Stomach smooth muscle (tissue), 2 donors: Measurements from ENCODE around the gene PIGB.
"Not testable (repeated sequence)": the region's sequence is repeated elsewhere in the genome, so short reads cannot be mapped to it uniquely, and the experiment has no call there.

Experiments
- H3K27ac ChIP-seq: one replicate; pipeline ENCODE4 v1.7.0; 2013; ENCODE audit warnings: mild to moderate bottlenecking, low read length, inconsistent platforms
- H3K27me3 ChIP-seq, 2 donors: one replicate each; pipeline ENCODE4 v1.7.0; 2013; ENCODE audit warnings: low read length in 2 of 2; ENCODE audit not compliant: insufficient read depth in 2 of 2, control insufficient read depth in 1 of 2
- H3K36me3 ChIP-seq, 2 donors: one replicate each; pipeline ENCODE4 v1.7.0; 2013; ENCODE audit warnings: low read length in 2 of 2; ENCODE audit not compliant: control insufficient read depth in 2 of 2, insufficient read depth in 2 of 2
- H3K4me1 ChIP-seq: one replicate; pipeline ENCODE4 v1.7.0; 2013; ENCODE audit warnings: low read length; ENCODE audit not compliant: control insufficient read depth, insufficient read depth
- H3K4me3 ChIP-seq, 2 donors: one replicate each; pipeline ENCODE4 v1.7.0; 2013; ENCODE audit warnings: low read length in 2 of 2
- H3K9ac ChIP-seq, 2 donors: one replicate each; pipeline ENCODE4 v1.7.0; 2013; ENCODE audit warnings: low read length in 2 of 2, mild to moderate bottlenecking in 1 of 2
- H3K9me3 ChIP-seq, 2 donors: one replicate each; pipeline ENCODE4 v1.7.0; 2013; ENCODE audit warnings: low read length in 2 of 2; ENCODE audit not compliant: control insufficient read depth in 2 of 2
- donor health status: healthy.
- donor health status: Pancreatic carcinoma.

PIGB gene

DNA sequence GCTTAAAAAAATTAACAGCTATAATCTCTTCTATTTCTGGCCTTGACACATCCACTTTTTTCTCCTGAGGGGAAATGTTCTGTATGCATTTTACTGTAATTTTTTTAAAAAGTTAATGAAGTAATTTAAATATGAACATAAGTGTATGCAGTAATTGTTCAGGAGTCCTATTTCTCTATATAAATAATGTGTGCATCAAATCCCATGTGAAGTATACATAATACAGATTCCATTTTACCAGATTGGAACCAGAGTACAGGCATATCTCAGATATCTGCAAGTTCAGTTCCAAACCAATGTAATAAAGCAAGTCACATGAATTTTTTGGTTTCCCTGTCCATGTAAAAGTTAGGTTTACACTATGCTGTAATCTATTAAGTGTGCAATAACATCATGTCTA lies 62.6 kb downstream of the PIGB start:
- H3K27me3 ChIP-seq = no peaks in the 10 kb centered on the region
- peaks cover 15 to 17% of the 10 kb centered on the region in 2 donors for H3K36me3 ChIP-seq
- no peak overlapping the region for H3K9ac ChIP-seq
- H3K4me1 ChIP-seq = no peaks in the 10 kb centered on the region
- H3K4me3 ChIP-seq = no peak overlapping the region
- H3K27ac ChIP-seq = no peak overlapping the region
- no peaks in the 10 kb centered on the region for H3K9me3 ChIP-seq

DNA sequence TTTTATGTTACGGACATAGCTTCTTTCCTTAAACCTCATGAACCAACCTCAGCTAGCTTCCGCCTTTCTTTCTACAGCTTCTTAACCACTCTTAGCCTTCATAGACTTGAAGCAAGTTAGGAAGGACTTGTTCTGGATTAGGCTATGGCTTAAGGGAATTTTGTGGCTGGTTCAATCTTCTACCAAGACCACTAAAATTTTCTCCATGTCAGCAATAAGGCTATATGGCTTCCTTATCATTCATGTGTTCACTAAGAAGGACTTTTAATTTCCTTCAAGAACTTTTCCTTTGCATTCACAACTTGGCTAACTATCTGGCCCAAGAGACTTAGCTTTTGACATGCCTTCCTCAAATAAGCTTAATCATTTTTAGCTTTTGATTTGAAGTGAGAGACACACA lies 64.7 kb downstream of the PIGB start:
- Histone ChIP-seq H3K9ac (no peak overlapping the region), H3K4me1 (no peaks in the 10 kb centered on the region), H3K27me3 (no peaks in the 10 kb centered on the region), H3K36me3 (peaks cover 11 to 15% of the 10 kb centered on the region in 2 donors), H3K9me3 (no peaks in the 10 kb centered on the region), H3K27ac (no peak overlapping the region), H3K4me3 (no peak overlapping the region)

GRCh38 chr15:55387027-55387426 lies 68.0 kb downstream of the PIGB start:
- no peak overlapping the region for H3K4me3 ChIP-seq
- H3K27ac ChIP-seq = no peak overlapping the region
- no peaks in the 10 kb centered on the region for H3K4me1 ChIP-seq
- H3K9ac ChIP-seq = no peak overlapping the region
- no peaks in the 10 kb centered on the region for H3K9me3 ChIP-seq
- peaks cover 7 to 9% of the 10 kb centered on the region in 2 donors for H3K36me3 ChIP-seq
- no peaks in the 10 kb centered on the region for H3K27me3 ChIP-seq

DNA sequence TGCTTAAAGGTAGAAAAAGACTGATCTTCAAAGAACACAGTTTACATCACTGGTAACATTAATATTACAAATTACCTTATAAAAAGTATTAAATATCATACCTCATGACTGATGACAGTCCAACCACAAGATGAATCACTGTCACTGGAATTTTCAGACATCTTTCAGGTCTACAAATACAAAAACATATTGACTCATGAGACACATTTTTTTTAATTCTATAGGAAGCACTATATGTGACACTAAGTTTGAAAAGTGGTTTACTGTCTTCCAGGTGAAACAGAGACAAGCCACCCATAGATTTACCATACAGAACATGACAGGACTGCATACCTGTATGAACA lies 70.2 kb downstream of the PIGB start:
- no peaks in the 10 kb centered on the region for H3K4me1 ChIP-seq
- no peaks in the 10 kb centered on the region for H3K9me3 ChIP-seq
- H3K27ac ChIP-seq = no peak overlapping the region

GRCh38 chr15:55394694-55395093 lies 75.7 kb downstream of the PIGB start:
- Histone ChIP-seq H3K27me3 (no peaks in the 10 kb centered on the region), H3K36me3 (no peaks in the 10 kb centered on the region), H3K4me3 (no peak overlapping the region), H3K9ac (no peak overlapping the region), H3K9me3 (no peaks in the 10 kb centered on the region), H3K4me1 (no peaks in the 10 kb centered on the region), H3K27ac (no peak overlapping the region)

More for the DNA sequence above, 70.2 kb downstream of the PIGB start:
- H3K9ac ChIP-seq = no peak overlapping the region
- peaks cover 4 to 6% of the 10 kb centered on the region in 2 donors for H3K36me3 ChIP-seq
- no peak overlapping the region for H3K4me3 ChIP-seq
- no peaks in the 10 kb centered on the region for H3K27me3 ChIP-seq

GRCh38 chr15:55398243-55398642 lies 79.2 kb downstream of the PIGB start:
- Histone ChIP-seq H3K4me1 (no peaks in the 10 kb centered on the region), H3K9ac (no peak overlapping the region), H3K36me3 (no peaks in the 10 kb centered on the region), H3K4me3 (no peak overlapping the region), H3K27me3 (no peaks in the 10 kb centered on the region), H3K27ac (no peak overlapping the region), H3K9me3 (no peaks in the 10 kb centered on the region)

DNA sequence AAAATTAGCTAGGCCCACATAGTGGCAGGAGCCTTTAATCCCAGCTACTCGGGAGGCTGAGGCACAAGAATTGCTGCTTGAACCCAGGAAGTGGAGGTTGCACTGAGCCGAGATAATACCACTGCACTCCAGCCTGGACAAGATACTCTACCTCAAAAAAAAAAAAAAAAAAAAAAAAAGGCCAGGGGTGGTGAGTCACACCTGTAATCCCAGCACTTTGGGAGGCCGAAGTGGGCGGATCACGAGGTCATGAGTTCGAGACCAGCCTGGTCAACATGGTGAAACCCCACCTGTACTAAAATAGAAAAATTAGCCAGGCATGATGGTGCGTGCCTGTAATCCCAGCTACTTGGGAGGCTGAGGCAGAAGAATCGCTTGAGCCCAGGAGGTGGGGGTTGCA lies 81.0 kb downstream of the PIGB start:
- H3K4me3 ChIP-seq, H3K27me3 ChIP-seq, H3K9ac ChIP-seq, H3K27ac ChIP-seq, H3K9me3 ChIP-seq, H3K4me1 ChIP-seq, H3K36me3 ChIP-seq: not testable (repeated sequence)

- no peak overlapping the region for H3K9ac ChIP-seq
- H3K4me1 ChIP-seq = no peaks in the 10 kb centered on the region
- no peak overlapping the region for H3K27ac ChIP-seq
- H3K36me3 ChIP-seq = no peaks in the 10 kb centered on the region
- no peak overlapping the region for H3K4me3 ChIP-seq
- H3K27me3 ChIP-seq = no peaks in the 10 kb centered on the region
- H3K9me3 ChIP-seq = no peaks in the 10 kb centered on the region
These were observed 82.8 kb downstream of the PIGB start for GRCh38 chr15:55401786-55402246.

GRCh38 chr15:55402707-55403106 lies 83.7 kb downstream of the PIGB start:
- Histone ChIP-seq H3K36me3 (no peaks in the 10 kb centered on the region), H3K9ac (no peak overlapping the region), H3K4me1 (no peaks in the 10 kb centered on the region), H3K9me3 (no peaks in the 10 kb centered on the region), H3K27ac (no peak overlapping the region), H3K27me3 (no peaks in the 10 kb centered on the region), H3K4me3 (no peak overlapping the region)

GRCh38 chr15:55403531-55403930 lies 84.5 kb downstream of the PIGB start:
- Histone ChIP-seq H3K27ac (no peak overlapping the region), H3K9ac (no peak overlapping the region), H3K9me3 (no peaks in the 10 kb centered on the region), H3K36me3 (no peaks in the 10 kb centered on the region), H3K27me3 (no peaks in the 10 kb centered on the region), H3K4me1 (peaks cover under 1% of the 10 kb centered on the region), H3K4me3 (no peak overlapping the region)
